Esophagus muscularis mucosa (tissue), 4 donors: ENCODE results near the gene TAL1. TPM values are rescaled to one million over a fixed set of nuclear protein-coding genes. Genes with fewer than 3 reads are reported as not detected.

ENCODE experiments used
- DNase-seq: peaks from one replicate; pipeline ENCODE4 v3.0.0-alpha.2; 2017; ENCODE audit errors: extremely low spot score
- H3K27ac ChIP-seq, 4 donors: fragments of 200-600 bp; sonication (generic); replicated peaks in 1 of 4; 1 replicate in 3 of 4; 2 replicates in 1 of 4; pipeline ENCODE4 v1.5.1; 2016 to 2019; ENCODE audit warnings: mild to moderate bottlenecking in 1 of 4
- H3K27me3 ChIP-seq, 4 donors: fragments of 200-600 bp; sonication (generic); one replicate each; pipeline versions ENCODE4 v1.5.1 to v1.6.0; 2016 to 2019
- H3K36me3 ChIP-seq, 4 donors: fragments of 200-600 bp; sonication (generic); one replicate each; pipeline ENCODE4 v1.5.1; 2016 to 2019
- H3K4me1 ChIP-seq, 4 donors: fragments of 200-600 bp; sonication (generic); one replicate each; pipeline ENCODE4 v1.5.1; 2016 to 2019
- H3K4me3 ChIP-seq, 4 donors: fragments of 200-600 bp; sonication (generic); 1 replicate in 2 of 4; 2 replicates in 2 of 4; pipeline ENCODE4 v1.5.1; 2016 to 2019; ENCODE audit warnings: mild to moderate bottlenecking in 4 of 4, moderate library complexity in 1 of 4
- H3K9me3 ChIP-seq, 4 donors: fragments of 200-600 bp; sonication (generic); 1 replicate in 3 of 4; 2 replicates in 1 of 4; pipeline ENCODE4 v1.5.1; 2016 to 2019
- EP300 ChIP-seq: sonication (generic); formaldehyde crosslinking; IDR thresholded peaks from one replicate; pipeline ENCODE4 v1.6.1; 2017; ENCODE audit warnings: antibody characterized with exemption
- POLR2A ChIP-seq: fragments of 450-650 bp; IDR thresholded peaks from one replicate; pipeline ENCODE4 v1.6.1; 2017; ENCODE audit warnings: antibody characterized with exemption, moderate library complexity, mild to moderate bottlenecking, low read depth
- POLR2AphosphoS5 ChIP-seq, 2 donors: sonication (generic); formaldehyde crosslinking; IDR thresholded peaks; one replicate each; pipeline ENCODE4 v1.6.1; 2017; ENCODE audit warnings: antibody characterized with exemption in 2 of 2
- WGBS: methylation state at CpG from one replicate; pipeline ENCODE4 v1.1.5; 2018; 5-methylcytosine and 5-hydroxymethylcytosine counted together
- intact Hi-C: fragments of 100-400 bp; cut with DNase I; formaldehyde crosslinking; loops from one replicate; pipeline ENCODE4 v1.15.1; 2023
- total RNA-seq, 4 donors: library from RNA; depleted of rRNA; stranded (reverse); fragments of >200 nt; gene quantifications; one replicate each; pipeline versions ENCODE4 v1.1.0 to v1.2.1, GENCODE V29; 2016
- TF ChIP-seq, protein P1 (sequence below), 3 experiments: fragments of 200-600 bp in 2 of 3; fragments of 450-650 bp in 1 of 3; sonication (generic) in 2 of 3; IDR thresholded peaks; one replicate each; pipeline ENCODE4 v1.5.1; 2017 to 2019; ENCODE audit warnings: antibody characterized with exemption in 3 of 3, mild to moderate bottlenecking in 2 of 3, moderate library complexity in 1 of 3

Gene TAL1
- total RNA-seq, 4 donors from 2014 or later, result 2.5 to 4.8 (median 4.1) TPM

DNA sequence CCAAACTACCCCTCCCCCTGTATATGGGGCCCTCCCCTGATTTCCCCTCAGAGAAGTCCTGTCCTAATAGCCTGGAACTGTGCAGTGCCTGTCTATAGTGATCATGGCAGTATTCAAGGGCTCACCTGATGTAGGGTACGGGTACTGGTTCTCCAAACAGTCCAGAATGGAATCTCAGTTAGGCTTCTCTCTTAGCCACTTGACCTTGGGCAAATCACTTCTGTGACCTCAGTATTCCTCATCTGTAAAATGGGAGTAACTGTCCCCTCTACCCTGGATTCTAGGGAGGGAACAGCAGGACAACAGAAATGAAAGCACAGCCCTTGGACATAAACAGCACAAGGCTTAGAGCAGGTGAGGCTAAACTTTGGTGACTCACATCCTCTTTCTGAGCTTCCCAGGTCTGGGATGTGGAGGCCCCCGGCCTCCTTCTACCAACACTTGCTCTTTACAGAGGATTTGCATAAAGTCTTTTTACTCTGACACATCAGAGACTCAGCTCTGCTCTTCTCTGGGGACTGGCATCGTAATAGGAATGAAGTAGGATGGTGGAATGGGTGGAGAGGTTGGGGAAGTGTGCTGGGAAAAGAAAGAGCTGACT is 22.2 kb downstream of the TAL1 start:
- H3K4me3 ChIP-seq, result no peak overlapping the region
- no peaks in the 10 kb centered on the region for H3K9me3 ChIP-seq
- H3K4me1 ChIP-seq, result peaks cover 0 to 16% (median 12%) of the 10 kb centered on the region in 4 donors
- 78% methylated on average over 3 of the region's 3 CpGs for WGBS
- TF ChIP-seq POLR2AphosphoS5 (IDR thresholded peaks at IDR 0.05) (no peak), POLR2A (no peak), EP300 (no peak)
- TF ChIP-seq, protein P1, sequence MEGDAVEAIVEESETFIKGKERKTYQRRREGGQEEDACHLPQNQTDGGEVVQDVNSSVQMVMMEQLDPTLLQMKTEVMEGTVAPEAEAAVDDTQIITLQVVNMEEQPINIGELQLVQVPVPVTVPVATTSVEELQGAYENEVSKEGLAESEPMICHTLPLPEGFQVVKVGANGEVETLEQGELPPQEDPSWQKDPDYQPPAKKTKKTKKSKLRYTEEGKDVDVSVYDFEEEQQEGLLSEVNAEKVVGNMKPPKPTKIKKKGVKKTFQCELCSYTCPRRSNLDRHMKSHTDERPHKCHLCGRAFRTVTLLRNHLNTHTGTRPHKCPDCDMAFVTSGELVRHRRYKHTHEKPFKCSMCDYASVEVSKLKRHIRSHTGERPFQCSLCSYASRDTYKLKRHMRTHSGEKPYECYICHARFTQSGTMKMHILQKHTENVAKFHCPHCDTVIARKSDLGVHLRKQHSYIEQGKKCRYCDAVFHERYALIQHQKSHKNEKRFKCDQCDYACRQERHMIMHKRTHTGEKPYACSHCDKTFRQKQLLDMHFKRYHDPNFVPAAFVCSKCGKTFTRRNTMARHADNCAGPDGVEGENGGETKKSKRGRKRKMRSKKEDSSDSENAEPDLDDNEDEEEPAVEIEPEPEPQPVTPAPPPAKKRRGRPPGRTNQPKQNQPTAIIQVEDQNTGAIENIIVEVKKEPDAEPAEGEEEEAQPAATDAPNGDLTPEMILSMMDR (IDR thresholded peaks at IDR 0.05), result no peak
- no peaks in the 10 kb centered on the region for H3K36me3 ChIP-seq
- no peak overlapping the region for H3K27ac ChIP-seq
- DNase-seq, result no peak
- peaks cover 0 to 43% (median 0%) of the 10 kb centered on the region in 4 donors for H3K27me3 ChIP-seq
- intact Hi-C loops, result no loop called here

GRCh38 chr1:47209091-47209490 is 22.9 kb downstream of the TAL1 start:
- Histone ChIP-seq H3K36me3 (no peaks in the 10 kb centered on the region), H3K4me1 (peaks cover 0 to 16% (median 12%) of the 10 kb centered on the region in 4 donors), H3K9me3 (no peaks in the 10 kb centered on the region), H3K4me3 (no peak overlapping the region), H3K27ac (no peak overlapping the region), H3K27me3 (peaks cover 0 to 50% (median 0%) of the 10 kb centered on the region in 4 donors)
- intact Hi-C loops, result no loop called here
- no peak for TF ChIP-seq POLR2A
- TF ChIP-seq, protein P1 (IDR thresholded peaks at IDR 0.05), result no peak
- TF ChIP-seq EP300, result no peak
- no peak for TF ChIP-seq POLR2AphosphoS5 (IDR thresholded peaks at IDR 0.05)
- no peak for DNase-seq
- 55% methylated on average over 6 of the region's 8 CpGs for WGBS

- DNase-seq, result no peak
- Histone ChIP-seq H3K4me1 (peaks cover 0 to 16% (median 12%) of the 10 kb centered on the region in 4 donors), H3K27me3 (peaks cover 0 to 51% (median 0%) of the 10 kb centered on the region in 4 donors), H3K27ac (no peak overlapping the region), H3K9me3 (no peaks in the 10 kb centered on the region), H3K4me3 (no peak overlapping the region), H3K36me3 (no peaks in the 10 kb centered on the region)
- TF ChIP-seq EP300 (no peak), POLR2AphosphoS5 (IDR thresholded peaks at IDR 0.05) (no peak), POLR2A (no peak)
- TF ChIP-seq, protein P1 (IDR thresholded peaks at IDR 0.05), result no peak
- WGBS, result 55% methylated on average over 7 of the region's 11 CpGs
- intact Hi-C loops, result no loop called here
Observed at GRCh38 chr1:47208374-47208850, 23.6 kb downstream of the TAL1 start.

GRCh38 chr1:47207803-47208373 is 24.1 kb downstream of the TAL1 start:
- intact Hi-C loops, result no loop called here
- Histone ChIP-seq H3K4me3 (no peak overlapping the region), H3K27me3 (peaks cover 0 to 51% (median 0%) of the 10 kb centered on the region in 4 donors), H3K27ac (no peak overlapping the region), H3K36me3 (no peaks in the 10 kb centered on the region), H3K9me3 (peaks cover 0 to 4% (median 0%) of the 10 kb centered on the region in 4 donors), H3K4me1 (peaks cover 0 to 16% (median 12%) of the 10 kb centered on the region in 4 donors)
- no peak for DNase-seq
- TF ChIP-seq, protein P1 (IDR thresholded peaks at IDR 0.05), result no peak
- no peak for TF ChIP-seq POLR2AphosphoS5 (IDR thresholded peaks at IDR 0.05)
- no peak for TF ChIP-seq POLR2A
- TF ChIP-seq EP300, result no peak
- 77% methylated on average over 8 of the region's 8 CpGs for WGBS
